C4-2B (cell line): ENCODE results near the gene FRMD4B.

Source experiments
- CTCF ChIP-seq: fragments of 450-650 bp; conservative IDR thresholded peaks from 2 replicates; pipeline ENCODE4 v1.5.1; 2017; ENCODE audit warnings: mild to moderate bottlenecking
- ZFX ChIP-seq: fragments of 450-650 bp; IDR thresholded peaks from 2 replicates; pipeline ENCODE4 v1.6.1; 2017

- no peak for TF ChIP-seq CTCF
- no peak for TF ChIP-seq ZFX
Observed at GRCh38 chr3:69251078-69251805, 134.6 kb downstream of the FRMD4B start.
